Transverse colon (tissue), 4 donors: Measurements from ENCODE around the gene ACAD9. TPM values are rescaled to one million over a fixed set of nuclear protein-coding genes. Genes with fewer than 3 reads are reported as not detected.

Experiments
- DNase-seq: peaks from one replicate; pipeline ENCODE4 v3.0.0-alpha.2; 2019
- H3K27ac ChIP-seq, 4 donors: fragments of 200-600 bp; sonication (generic); 2 replicates each; pipeline ENCODE4 v1.5.1; 2016 to 2018; ENCODE audit warnings: inconsistent platforms in 4 of 4
- H3K27me3 ChIP-seq: fragments of 200-600 bp; sonication (generic); 2 replicates; pipeline ENCODE4 v1.5.1; 2017; ENCODE audit warnings: inconsistent platforms
- H3K36me3 ChIP-seq, 4 donors: fragments of 200-600 bp; sonication (generic); 2 replicates each; pipeline ENCODE4 v1.5.1; 2017 to 2019; ENCODE audit warnings: inconsistent platforms in 4 of 4
- H3K4me1 ChIP-seq, 4 donors: fragments of 200-600 bp; sonication (generic); 2 replicates each; pipeline ENCODE4 v1.5.1; 2017 to 2020; ENCODE audit warnings: inconsistent platforms in 4 of 4
- H3K4me3 ChIP-seq, 4 donors: fragments of 200-600 bp; sonication (generic); 1 replicate in 1 of 4; 2 replicates in 3 of 4; pipeline versions ENCODE4 v1.5.1 to v1.6.1; 2017 to 2019; ENCODE audit warnings: inconsistent platforms in 4 of 4
- H3K9me3 ChIP-seq, 2 donors: fragments of 200-600 bp; sonication (generic); 2 replicates each; pipeline ENCODE4 v1.5.1; 2017 to 2019; ENCODE audit warnings: inconsistent platforms in 2 of 2
- EP300 ChIP-seq: sonication (generic); formaldehyde crosslinking; IDR thresholded peaks from one replicate; pipeline ENCODE4 v1.6.1; 2017; ENCODE audit warnings: antibody characterized with exemption, low read depth
- POLR2A ChIP-seq: fragments of 450-650 bp; IDR thresholded peaks from one replicate; pipeline ENCODE4 v1.6.1; 2016; ENCODE audit warnings: antibody characterized with exemption, mild to moderate bottlenecking, moderate library complexity
- POLR2AphosphoS5 ChIP-seq, 3 donors: sonication (generic); formaldehyde crosslinking; IDR thresholded peaks; one replicate each; pipeline ENCODE4 v1.6.1; 2016; ENCODE audit warnings: antibody characterized with exemption in 3 of 3
- WGBS, 2 donors: methylation state at CpG; one replicate each; pipeline ENCODE4 v1.1.5; 2018; ENCODE audit warnings: low coverage in 1 of 2; 5-methylcytosine and 5-hydroxymethylcytosine counted together
- in situ Hi-C, 4 donors: fragments of 200-750 bp; cut with MboI; loops; one replicate each; pipeline versions ENCODE4 v1.15.0 to v1.15.1; 2017; ENCODE audit warnings: low sequenced_read_pairs in 3 of 4, low pct_ligation_motif_present in 1 of 4, low pct_unique_long_range_greater_than_20kb in 1 of 4
- intact Hi-C: fragments of 100-400 bp; cut with DNase I; formaldehyde crosslinking; loops from one replicate; pipeline ENCODE4 v1.15.1; 2023; ENCODE audit warnings: low total_unique reads
- small RNA-seq, 4 donors: library from RNA; depleted of rRNA; stranded (forward); fragments of <200 nt; gene quantifications; one replicate each; pipeline ENCODE3, GENCODE V24; 2016
- total RNA-seq, 4 donors: library from RNA; depleted of rRNA; stranded (reverse); fragments of >200 nt; gene quantifications; one replicate each; pipeline ENCODE4 v1.1.0, GENCODE V29; 2016
- TF ChIP-seq, protein P1 (sequence below), 5 experiments: fragments of 200-600 bp in 3 of 5; fragments of 450-650 bp in 2 of 5; sonication (generic) in 3 of 5; IDR thresholded peaks; 1 replicate in 2 of 5; 2 replicates in 3 of 5; pipeline ENCODE4 v1.5.1; 2016 to 2017; ENCODE audit warnings: antibody characterized with exemption in 5 of 5, inconsistent platforms in 3 of 5, mild to moderate bottlenecking in 2 of 5, moderate library complexity in 1 of 5

Gene ACAD9
- total RNA-seq, 4 donors from 2014 or later, result 37.3 to 158 (median 85.0) TPM

DNA sequence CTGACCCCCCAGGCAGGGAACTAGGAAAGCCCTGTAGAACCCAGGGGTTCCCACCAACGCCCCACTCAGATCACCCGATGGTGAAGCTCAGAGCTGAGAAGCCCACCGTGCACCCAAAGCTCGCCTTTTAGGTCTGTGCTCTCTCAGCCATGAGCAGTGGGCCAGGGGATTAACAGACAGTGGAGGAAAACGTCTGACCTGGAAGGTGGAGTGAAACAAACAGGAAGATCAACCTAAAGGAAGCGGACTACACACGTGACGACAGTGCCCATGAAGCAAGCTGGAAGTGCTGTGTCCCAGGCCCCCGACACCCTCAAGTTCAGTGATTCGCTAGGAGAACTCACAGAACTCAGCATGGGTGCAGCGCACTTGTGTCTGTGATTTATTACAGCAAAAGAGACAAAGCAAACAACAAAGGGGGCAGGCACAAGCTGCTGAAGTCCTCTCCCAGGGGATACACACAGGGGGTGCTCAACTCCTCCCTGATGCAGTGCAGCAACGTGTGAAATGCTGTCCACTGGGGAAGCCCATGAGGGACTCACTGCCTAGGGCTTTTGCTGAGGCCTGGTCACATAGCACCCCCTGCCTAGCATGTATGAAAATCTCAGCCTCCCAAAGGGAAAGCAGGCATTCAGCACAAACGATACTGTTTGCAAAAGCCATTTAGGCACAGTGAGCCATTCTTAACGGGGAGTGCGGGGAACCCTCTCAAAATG lies 71.0 kb downstream of the ACAD9 start:
- no peak for DNase-seq

GRCh38 chr3:128956440-128956839 lies 77.0 kb downstream of the ACAD9 start:
- 92 to 100% methylated on average over 2 of the region's 2 CpGs for WGBS, 2 donors
- no peak for TF ChIP-seq POLR2AphosphoS5 (IDR thresholded peaks at IDR 0.05)
- no peak for TF ChIP-seq POLR2A
- no peak for TF ChIP-seq EP300
- TF ChIP-seq, protein P1, sequence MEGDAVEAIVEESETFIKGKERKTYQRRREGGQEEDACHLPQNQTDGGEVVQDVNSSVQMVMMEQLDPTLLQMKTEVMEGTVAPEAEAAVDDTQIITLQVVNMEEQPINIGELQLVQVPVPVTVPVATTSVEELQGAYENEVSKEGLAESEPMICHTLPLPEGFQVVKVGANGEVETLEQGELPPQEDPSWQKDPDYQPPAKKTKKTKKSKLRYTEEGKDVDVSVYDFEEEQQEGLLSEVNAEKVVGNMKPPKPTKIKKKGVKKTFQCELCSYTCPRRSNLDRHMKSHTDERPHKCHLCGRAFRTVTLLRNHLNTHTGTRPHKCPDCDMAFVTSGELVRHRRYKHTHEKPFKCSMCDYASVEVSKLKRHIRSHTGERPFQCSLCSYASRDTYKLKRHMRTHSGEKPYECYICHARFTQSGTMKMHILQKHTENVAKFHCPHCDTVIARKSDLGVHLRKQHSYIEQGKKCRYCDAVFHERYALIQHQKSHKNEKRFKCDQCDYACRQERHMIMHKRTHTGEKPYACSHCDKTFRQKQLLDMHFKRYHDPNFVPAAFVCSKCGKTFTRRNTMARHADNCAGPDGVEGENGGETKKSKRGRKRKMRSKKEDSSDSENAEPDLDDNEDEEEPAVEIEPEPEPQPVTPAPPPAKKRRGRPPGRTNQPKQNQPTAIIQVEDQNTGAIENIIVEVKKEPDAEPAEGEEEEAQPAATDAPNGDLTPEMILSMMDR (IDR thresholded peaks at IDR 0.05), result no peak

More for the DNA sequence above, 71.0 kb downstream of the ACAD9 start:
- Histone ChIP-seq H3K4me1 (no peaks in the 10 kb centered on the region), H3K27me3 (no peaks in the 10 kb centered on the region), H3K36me3 (no peaks in the 10 kb centered on the region), H3K9me3 (no peaks in the 10 kb centered on the region), H3K27ac (no peak overlapping the region), H3K4me3 (no peak overlapping the region)
- in situ Hi-C loops (no loop called here), intact Hi-C loops (no loop called here)
- 26 to 73% methylated on average over 6 to 15 of the region's 15 CpGs for WGBS, 2 donors
- TF ChIP-seq EP300 (no peak), POLR2AphosphoS5 (IDR thresholded peaks at IDR 0.05) (no peak), POLR2A (no peak)
- TF ChIP-seq, protein P1 (IDR thresholded peaks at IDR 0.05), result no peak

More at GRCh38 chr3:128956440-128956839, 77.0 kb downstream of the ACAD9 start:
- no peaks in the 10 kb centered on the region for H3K27me3 ChIP-seq
- no peak for DNase-seq
- no peak overlapping the region for H3K27ac ChIP-seq
- no peak overlapping the region for H3K4me3 ChIP-seq
- no peaks in the 10 kb centered on the region for H3K36me3 ChIP-seq
- H3K4me1 ChIP-seq, result no peaks in the 10 kb centered on the region
- intact Hi-C loops, result loop anchor here (5.0 kb wide), 1 partner anchor 996 kb away; no protein-coding TSS in a partner anchor
- H3K9me3 ChIP-seq, result no peaks in the 10 kb centered on the region
- in situ Hi-C loops, result no loop called here

Small RNA genes within 50 kb of the gene (small RNA-seq; reads per million reads assigned to genes)
- 0 reads per million in 4 donors for gene AC112484.4

Other genes starting within 250 kb of the ACAD9 start
- 100 to 1,000 TPM; 125 to 184 (median 143) TPM for gene RPN1, start 228.8 kb upstream of the ACAD9 start, total RNA-seq
- 100 to 1,000 TPM in 2 of 4 donors, 10 to 100 TPM in 2; 45.0 to 121 (median 101) TPM for gene RAB7A, start 153.4 kb upstream of the ACAD9 start, total RNA-seq
- 1 to 10 TPM in 1 of 4 donors, under 1 TPM in 1, not detected in 2; 0.95 to 1.2 TPM for gene CFAP92, start 114.5 kb downstream of the ACAD9 start, total RNA-seq
- 1 to 10 TPM in 3 of 4 donors, under 1 TPM in 1; 0.75 to 2.2 (median 1.7) TPM for gene EFCC1, start 121.7 kb downstream of the ACAD9 start, total RNA-seq
- gene GP9, start 181.2 kb downstream of the ACAD9 start, total RNA-seq, result 1 to 10 TPM in 1 of 4 donors, under 1 TPM in 1, not detected in 2; 0.64 to 1.2 TPM
- gene RAB43, start 242.2 kb downstream of the ACAD9 start, total RNA-seq, result 10 to 100 TPM; 23.1 to 40.4 (median 31.3) TPM